HG03457 (cell line): Measurements from ENCODE around the gene GPR62.

Experiments used
- ATAC-seq: cut with Tn5 transposase; IDR thresholded peaks from one replicate; pipeline ENCODE4 v1.9.1; 2021; ENCODE audit warnings: moderate number of reproducible peaks; ENCODE audit not compliant: unreplicated experiment

Gene GPR62

GRCh38 chr3:51954105-51954504, 1.1 kb upstream of the GPR62 start:
- ATAC-seq: no peak

- ATAC-seq: no peak
These were observed 468 bp upstream of the GPR62 start for GRCh38 chr3:51954713-51955112.

- no peak for ATAC-seq
These were observed 951 bp downstream of the GPR62 start for GRCh38 chr3:51955893-51956770.

GRCh38 chr3:51957520-51958205, 2.5 kb downstream of the GPR62 start:
- no peak for ATAC-seq

- no peak for ATAC-seq
These were observed 3.7 kb downstream of the GPR62 start for GRCh38 chr3:51958603-51959521.

GRCh38 chr3:51959651-51960050, 4.5 kb downstream of the GPR62 start:
- no peak for ATAC-seq

- ATAC-seq: no peak
These were observed 5.2 kb downstream of the GPR62 start for GRCh38 chr3:51960386-51960785.

GRCh38 chr3:51961011-51961410, 5.8 kb downstream of the GPR62 start:
- ATAC-seq: no peak

GRCh38 chr3:51961602-51962569, 6.7 kb downstream of the GPR62 start:
- no peak for ATAC-seq

GRCh38 chr3:51962854-51963530, 7.8 kb downstream of the GPR62 start:
- ATAC-seq: no peak

GRCh38 chr3:51963951-51964451, 8.8 kb downstream of the GPR62 start:
- no peak for ATAC-seq

GRCh38 chr3:51964521-51964920, 9.3 kb downstream of the GPR62 start:
- no peak for ATAC-seq

- ATAC-seq: no peak
These were observed 10.8 kb downstream of the GPR62 start for GRCh38 chr3:51966016-51966415.

- ATAC-seq: no peak
These were observed 11.3 kb downstream of the GPR62 start for GRCh38 chr3:51966486-51966885.

- no peak for ATAC-seq
These were observed 11.8 kb downstream of the GPR62 start for GRCh38 chr3:51966922-51967383.

GRCh38 chr3:51967384-51968169, 12.4 kb downstream of the GPR62 start, which contains the start of gene PCBP4:
Gene PCBP4 (minus strand): TSS chr3:51967454. CDS start chr3:51961240, 6,214 bp downstream.
- no peak for ATAC-seq

- no peak for ATAC-seq
These were observed 13.1 kb downstream of the GPR62 start for GRCh38 chr3:51968170-51968775.
